HG03521 (cell line): ENCODE results near the gene RABAC1.

Experiments
- ATAC-seq: cut with Tn5 transposase; IDR thresholded peaks from one replicate; pipeline ENCODE4 v1.9.1; 2021; ENCODE audit warnings: mild to moderate bottlenecking, moderate library complexity; ENCODE audit not compliant: unreplicated experiment

Gene RABAC1

DNA sequence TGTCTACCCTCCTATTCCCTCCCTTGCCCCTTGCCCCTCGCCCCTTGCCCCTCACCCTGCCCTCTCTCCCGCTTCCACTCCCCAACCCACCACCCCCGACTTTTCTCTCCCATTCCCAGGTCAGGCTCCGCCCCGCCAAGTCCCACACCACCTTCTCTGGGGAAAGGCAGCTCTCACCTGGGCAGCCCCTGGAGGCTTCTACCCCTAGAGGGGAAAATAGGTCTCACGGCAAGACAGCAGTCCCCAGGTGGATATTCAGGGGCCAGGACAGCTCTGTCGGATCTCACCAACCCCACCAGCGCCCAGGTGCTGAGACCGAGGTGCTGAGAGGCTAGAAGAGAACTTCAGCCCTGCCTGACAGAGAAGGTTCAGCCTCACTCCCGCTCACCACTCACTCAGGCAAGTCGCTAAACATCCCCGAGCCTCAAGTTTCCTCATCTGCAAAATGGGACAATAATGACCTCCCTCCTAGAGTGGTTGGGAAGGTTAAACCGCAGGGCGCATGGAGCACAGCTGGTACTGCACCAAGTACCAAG lies 29.5 kb downstream of the RABAC1 start:
- ATAC-seq: no peak

DNA sequence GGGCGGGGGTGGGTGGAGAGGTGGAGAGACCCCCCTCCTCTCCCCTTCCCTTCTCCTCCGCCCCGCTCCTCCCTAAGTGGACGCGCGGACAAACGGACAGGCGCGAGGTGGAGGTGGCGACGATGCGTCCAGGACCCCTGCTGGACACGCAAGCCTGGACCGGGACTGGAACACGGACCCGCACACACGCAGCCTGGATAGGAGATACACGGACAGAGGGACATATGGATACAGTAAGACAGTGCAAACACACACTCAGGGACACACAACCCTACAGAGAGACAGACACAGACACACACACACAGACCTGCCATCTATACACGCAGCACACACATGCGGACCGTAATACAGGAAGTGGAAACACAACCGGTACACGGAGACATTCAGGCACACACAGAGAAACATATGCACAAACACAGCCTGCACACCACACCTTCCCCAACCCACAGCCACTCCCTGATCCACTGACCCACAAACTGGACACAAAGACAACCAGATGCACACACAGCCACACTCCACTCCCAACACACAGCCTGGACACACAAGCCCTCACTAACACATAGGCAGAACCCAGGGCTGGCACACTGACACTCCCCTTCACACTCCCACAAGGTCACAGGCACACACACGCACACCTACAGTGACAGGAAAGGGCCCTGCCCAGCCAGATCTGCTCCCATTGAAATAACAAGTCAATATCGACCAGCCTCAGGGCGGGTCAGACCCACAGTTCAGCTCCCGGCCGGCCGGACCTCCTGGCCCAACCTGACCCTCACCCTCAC lies 30.2 kb downstream of the RABAC1 start:
- ATAC-seq: no peak

DNA sequence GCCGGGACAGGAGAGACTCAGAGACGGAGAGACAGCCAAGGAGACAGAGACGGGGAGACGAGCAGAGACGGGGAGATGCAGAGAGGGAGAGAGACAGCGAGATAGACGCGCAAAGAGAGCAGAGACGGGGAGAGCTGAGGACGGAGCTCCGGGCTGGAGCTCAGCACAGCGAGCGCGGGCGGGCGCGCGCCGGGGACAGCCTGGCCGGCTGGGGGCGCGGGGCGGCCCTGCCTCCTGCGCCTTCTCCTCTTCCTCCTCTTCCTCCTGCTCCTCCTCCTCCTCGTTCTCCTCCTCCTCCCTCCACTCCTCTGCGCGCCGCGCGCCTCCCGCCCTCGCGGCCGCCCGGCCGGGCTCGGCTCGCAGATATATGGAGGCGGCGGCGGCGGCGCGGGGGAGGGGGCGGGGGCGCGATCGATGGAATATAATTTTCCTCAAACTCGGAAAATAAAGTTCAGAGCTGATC lies 30.9 kb downstream of the RABAC1 start, which contains the start of gene ERFL:
Gene ERFL (minus strand): TSS at position 229 of the 463 bp plus-strand sequence. CDS start 15,530 bp downstream, outside the sequence.
- ATAC-seq: no peak

DNA sequence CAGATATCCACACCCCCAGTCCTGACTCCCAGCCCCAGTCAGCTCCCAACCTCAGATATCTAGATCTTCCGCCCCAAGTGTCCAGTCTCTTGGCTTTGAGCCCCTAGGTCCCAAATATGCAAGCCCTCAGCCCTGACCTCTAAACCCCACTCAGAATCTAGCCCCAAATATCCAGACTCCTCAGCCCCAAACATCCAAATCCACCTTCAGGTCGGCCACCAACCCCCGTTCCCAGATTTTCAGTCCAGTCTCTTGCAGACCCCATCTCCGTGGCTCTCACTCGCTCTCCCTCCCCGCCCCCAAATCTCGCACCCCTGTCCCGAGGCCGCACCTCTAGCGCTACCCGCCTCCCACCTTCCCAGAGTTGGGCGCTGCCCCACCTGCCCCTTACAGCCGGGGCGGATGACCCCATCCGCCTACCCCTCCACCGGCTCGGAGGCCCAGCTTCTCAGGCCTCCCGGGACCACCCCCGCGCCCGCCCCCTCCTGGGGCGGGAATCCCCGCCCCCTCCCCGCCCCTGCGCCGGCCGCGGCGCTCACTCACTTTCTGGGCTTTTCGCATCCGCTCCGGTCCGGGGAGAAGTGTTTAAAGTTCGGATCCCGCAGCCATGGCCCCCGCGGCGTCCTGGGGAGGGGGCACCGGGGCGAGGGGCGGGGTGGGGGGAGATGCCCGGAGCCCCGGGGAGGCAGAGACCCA lies 31.5 kb downstream of the RABAC1 start:
- no peak for ATAC-seq

DNA sequence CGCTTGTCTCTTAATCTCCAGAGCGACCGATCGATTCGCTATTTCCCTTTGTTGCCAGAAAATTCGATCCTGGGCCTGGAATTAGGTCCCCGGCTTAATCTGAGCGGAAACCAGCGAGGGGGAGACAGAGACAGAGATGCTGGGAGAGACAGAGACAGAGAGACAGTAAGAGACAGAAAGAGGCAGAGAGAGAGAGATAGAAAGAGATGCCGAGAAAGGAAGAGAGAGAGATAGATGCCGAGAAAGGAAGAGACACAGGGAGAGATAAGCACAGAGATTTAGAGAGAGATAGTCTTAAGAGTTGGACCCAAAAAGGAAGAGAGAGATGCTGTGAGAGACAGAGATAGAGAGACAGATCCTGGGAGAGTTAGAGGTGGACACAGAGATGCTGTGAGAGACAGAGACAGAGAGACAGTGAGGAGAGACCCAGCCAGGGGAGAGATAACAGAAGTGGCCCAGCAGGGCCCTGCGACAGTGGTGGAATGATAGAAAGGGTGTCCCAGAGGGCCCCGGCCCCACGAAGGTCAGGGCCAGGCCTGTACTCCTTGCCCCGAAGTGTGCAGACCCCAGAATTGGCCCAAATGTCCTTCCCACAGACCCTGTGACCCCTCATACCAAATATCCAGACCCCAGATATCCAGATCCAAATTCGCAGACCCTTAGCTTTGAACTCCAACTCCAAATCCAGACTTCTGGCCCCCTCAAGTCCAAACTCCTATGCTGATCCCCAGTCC lies 32.2 kb downstream of the RABAC1 start:
- no peak for ATAC-seq

DNA sequence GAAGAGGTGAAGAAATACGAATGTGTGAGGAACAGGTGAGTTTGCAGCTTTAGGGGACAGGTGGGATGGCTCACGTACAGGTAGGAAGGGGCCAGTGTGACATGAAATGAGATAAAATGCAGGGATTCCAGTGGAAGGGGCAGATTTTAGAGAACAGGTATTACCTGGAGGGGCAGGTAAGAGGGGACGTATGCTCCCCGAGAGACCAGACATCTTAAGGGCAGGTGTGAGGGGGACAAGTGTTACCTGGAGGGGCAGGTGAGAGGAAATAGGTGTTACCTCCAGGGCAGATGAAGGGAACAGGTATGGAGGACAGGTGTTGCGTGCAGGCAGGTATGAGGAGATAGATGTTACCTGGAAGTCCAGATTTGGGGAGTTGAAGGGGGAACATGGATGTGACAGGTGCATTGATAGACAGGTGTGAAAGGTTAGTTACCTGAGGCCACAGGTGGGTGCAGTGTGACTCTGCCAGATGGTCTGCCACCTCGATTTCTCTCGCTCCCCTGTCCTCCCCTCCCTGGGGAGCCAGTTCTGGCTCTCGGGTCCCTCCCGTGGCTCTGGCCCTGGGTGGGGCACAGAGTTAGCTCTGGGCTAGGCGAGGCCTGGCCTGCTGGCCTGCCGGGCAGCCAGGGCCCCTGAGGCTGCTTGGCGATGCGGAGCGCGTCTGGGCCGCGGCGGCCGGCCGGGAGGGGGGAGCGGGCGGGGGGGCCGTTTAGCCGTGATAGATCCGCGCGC lies 32.9 kb downstream of the RABAC1 start:
- ATAC-seq: no peak

DNA sequence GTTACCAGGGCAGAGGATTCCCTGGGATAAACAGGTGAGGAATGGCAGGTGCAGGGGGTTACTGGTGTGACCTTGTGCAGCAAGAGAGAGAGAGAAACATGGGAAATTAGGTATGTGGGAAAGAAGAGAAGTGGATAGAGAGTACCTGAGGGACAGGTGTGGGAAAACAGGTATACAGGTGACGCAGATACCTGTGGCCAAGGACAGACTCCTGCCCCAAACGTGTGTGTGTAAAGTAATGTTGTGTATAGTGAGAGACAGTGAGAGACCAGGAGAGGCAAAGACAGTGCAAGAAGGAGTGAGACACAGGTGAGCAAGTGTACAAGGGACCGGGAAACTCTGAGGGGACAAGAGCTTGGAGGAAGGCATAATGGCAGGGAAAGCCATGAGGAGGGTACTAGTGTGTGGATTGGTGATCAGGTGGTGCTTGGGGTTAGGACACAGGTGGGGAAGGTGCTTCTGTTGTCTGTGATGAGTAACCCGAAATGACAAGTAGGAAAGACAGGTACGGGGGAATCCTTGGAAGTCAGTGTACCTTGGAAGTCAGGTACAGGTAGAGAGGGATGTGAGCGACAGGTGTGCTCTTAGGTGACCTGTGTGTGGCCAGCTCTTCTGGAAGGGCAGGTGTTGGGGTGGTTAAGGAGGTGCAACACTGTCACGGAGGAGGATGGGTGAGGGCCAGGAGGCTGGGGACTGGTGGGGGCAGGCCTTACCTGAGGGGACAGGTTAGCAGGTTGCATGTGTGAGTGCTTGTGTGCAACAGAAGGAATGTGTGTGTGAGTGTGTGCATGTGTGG lies 33.7 kb downstream of the RABAC1 start:
- no peak for ATAC-seq

DNA sequence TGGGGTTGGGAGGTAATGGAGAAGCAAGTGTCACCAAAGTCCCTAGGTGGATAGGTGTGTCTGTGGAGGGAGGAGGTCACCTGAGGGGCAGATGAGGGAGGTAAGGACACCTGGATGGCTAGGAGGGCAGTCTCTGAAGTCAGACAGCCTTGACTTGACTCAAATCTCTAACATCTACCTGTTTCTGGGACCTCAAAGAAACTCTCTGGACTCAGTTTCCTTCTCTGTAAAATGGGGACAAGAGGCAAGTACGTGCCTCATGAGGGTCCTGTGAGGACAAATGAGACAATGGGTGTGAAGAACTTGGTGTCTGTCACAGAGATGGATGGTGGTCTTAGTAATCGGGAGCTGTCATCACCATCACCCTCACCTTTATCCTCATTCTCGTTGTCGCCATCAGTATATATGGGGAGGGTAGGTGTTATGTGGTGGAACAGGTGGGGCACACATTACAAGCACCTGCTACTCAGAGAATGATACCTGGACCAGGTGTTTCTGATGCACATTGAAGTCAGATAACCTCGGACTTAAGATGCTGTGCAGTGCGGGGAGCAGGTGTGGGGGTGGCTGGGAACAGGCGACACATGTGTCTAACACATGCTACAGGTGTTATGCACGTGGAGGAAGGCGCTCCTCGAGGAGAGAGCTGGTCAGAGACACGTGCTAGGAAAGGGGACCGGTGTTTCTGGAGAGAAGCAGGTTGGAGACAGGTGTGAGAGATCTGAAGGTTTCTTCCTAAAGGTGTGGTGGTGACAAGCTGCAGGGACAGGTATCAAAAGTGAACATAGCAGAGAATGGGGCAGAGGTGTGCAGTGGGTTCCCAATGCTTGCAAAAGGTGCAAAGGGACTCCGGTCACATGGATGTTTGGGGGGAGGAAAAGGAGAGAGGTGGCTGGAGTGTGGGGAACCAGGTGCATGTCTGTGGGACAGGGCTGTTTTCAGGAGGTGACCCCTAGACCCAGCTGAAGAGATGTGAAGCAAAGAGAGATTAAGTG lies 34.7 kb downstream of the RABAC1 start:
- ATAC-seq: no peak

DNA sequence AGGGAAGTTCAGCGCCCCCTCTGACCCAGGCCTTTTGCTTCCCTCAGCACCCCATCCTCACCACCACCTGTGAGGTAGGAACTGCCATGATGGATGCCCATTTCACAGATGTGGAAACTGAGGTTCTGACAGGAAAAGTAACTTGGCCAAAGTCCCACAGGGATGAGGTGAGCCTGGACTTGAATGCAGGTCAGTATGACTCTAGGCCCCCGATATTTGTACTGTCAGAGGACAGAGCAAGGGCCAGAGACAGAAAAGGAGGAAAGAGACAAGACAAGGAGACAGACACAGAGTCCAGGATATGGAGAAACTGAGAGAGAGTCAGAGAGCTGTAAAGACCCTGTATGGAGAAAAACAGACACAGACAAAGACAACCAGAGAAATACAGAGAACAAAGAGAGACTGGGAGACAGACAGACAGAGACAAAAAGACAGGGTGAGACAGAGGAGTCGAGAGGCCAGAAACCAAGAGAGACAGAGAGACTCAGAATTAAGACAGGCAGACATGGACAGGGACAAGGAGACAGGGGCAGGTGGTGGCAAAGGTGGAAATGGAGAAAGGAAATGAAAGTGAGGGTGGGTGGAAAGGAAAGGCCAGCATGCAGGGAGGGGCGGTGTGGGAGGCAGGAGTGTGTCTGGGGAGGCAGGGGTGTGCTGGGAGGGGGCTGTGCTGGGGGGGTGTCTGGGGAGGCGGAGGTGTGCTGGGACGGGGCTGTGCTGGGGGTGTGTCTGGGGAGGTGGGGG lies 35.9 kb downstream of the RABAC1 start:
- no peak for ATAC-seq

DNA sequence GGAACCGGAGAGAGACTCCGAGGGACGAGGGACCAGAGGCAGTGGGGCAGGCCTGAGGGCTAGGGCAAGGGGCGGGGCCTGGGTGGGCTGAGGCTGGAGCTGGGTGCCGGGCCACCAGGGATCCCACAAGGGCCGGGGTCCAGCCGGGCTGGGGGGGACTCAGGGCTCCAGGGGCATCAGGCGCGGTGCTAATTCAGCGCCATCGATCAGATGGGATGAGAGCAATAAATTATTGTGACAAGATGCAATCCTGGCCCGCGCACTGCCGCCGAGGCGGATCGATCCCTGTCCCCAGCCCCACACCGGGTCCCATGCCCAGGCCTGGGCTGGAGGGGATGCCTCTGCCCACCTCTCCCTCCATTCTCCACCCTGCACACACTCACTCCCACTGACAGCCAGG lies 36.5 kb downstream of the RABAC1 start:
- ATAC-seq: no peak

DNA sequence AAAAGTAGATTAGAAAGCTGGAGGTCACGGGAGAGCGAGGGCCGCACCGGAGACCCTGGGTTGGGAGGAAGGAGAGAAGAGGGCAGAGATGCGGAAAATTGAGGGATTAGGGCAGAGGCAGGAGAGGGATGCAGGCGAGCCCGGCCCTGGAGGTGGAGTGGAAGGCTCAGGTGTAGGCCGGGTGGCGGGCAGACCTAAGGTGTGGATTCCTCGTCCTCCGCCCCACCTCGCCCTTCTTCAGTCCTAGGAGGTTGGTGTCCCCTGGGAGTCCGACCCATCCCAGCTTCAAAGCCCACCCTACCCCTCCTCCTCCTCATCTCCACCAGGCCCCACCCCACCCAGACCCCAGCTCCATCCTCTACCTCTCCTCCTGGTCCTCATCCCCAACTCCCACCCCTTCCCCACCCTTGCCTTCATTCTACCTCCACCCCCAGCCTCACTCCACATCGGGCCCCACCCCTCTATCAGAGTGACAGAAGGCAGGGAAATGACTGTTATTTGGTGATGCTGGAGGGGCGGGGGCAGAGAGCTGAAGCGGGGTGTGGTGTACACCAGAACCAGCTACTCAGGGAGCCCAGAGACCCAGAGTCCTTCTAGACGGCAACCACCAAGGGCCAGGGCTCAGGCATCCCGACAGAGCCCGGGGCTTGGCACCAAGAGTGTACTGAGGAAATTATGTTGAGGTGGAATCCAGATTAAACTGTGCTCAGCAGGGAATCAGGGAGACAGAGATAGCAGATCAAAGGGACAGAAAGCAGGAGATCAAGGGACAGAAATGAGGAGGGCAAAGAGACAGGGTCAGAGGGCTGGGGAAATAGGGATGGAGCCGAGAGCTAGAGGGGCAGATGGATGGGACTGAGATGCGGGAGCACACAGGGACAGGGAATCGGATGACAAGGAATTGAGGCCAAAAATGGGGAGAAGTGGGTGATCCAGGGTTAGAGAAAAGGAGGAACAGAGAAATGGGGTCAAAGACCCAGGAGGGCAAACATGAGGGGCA lies 37.2 kb downstream of the RABAC1 start:
- ATAC-seq: no peak

DNA sequence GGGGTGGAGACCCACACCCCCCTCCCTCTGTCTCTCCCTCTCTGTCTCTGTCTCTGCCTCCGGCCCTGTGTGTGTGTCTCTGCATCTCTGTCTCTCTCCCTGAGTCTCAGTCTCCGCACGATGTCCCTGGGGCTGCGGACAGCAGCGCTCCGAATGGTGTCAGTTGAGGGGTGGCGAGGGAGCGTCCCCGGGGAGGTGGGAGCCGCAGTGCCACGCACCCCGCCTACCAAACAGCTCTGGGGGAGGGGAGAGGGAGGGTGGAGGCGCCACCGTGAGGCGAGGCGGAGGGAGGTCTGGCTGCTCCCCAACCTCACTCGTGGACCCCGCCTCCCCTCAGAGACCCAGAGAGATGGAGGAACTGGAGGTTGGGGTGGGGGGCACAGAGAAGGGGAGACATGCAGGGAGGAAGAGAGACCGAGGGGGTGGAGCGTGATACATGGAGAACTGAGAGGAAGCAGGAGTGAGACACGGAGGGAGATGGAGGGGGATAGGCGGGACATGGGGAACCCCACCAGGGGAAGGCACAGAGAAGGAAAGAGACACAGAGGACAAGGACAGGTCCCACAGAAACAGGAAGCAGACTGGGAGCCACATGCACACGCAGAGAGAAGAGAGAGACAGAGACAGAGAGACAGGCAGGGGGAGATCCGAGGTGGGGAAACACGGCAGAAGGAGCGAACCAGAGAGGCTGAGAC lies 38.1 kb downstream of the RABAC1 start:
- no peak for ATAC-seq

DNA sequence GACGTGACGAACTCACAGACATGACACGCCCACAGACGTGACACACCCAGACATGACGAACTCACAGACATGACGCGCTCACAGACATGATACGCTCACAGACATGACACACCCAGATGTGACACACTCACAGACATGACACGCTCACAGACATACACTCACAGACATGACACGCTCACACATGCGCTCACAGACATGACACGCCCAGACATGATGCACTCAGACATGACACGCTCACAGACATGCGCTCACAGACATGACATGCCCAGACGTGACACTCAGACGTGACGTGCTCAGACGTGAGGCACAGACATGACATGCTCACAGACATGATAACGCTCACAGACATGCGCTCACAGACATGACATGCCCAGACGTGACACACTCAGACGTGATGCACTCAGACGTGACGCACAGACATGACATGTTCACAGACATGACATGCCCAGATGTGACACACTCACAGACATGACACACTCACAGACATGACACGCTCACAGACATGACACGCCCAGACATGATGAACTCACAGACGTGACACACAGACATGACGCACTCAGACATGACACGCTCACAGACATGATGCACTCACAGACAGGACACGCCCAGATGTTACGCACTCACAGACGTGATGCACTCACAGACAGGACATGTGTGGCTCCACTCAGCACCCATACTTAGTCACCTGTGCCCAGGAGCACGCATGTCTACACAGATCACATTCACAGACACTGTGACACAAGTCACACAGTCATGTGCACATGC lies 39.0 kb downstream of the RABAC1 start:
- no peak for ATAC-seq

DNA sequence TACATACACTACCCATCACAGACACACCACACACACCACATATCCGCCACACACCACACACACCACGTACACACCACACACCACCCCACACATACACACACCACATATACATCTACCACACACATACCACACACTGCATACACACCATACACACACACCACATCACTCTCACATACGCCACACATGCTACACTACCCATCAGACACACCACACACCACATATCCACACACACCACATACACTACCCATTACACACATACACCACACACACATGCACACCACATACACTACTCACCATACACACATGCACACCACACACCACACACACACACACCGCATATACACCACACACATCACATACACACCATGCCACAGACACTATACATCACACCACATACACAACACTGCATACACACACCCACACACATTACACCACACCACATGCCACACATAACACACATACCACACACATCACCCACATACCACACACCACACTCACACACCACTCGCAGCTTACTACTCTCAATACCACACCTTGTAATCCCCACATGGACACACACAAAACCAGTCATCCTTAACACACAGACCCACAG lies 40.4 kb downstream of the RABAC1 start:
- no peak for ATAC-seq

DNA sequence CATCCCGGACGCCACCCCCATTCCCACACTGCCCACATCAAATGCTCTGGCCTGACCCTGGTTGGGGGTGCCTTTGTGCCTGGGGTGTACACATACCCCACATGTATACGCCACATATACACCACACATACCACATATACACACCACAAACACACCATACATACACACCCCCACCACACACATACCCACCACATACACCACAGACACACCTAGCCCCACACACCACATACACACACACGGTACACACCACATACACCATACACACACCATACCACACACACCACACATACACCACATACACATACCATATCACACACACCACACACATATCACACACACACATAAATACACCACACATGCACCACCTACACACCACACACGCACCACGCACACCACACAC lies 41.0 kb downstream of the RABAC1 start:
- ATAC-seq: no peak
